IPS-20b (cell line): ENCODE measurements around the gene TMEM126A.
"Not testable (repeated sequence)": the region's sequence is repeated elsewhere in the genome, so short reads cannot be mapped to it uniquely, and the experiment has no call there.

ENCODE experiments used
- H3K27ac ChIP-seq: one replicate; pipeline ENCODE4 v1.5.1; 2013; ENCODE audit warnings: low read length
- H3K27me3 ChIP-seq: 2 replicates; pipeline ENCODE4 v1.6.1; 2013; ENCODE audit warnings: mild to moderate bottlenecking, low read length, inconsistent platforms; ENCODE audit not compliant: insufficient read depth
- H3K36me3 ChIP-seq: 2 replicates; pipeline ENCODE4 v1.6.1; 2013; ENCODE audit warnings: low read depth, mild to moderate bottlenecking, inconsistent platforms, low read length, moderate library complexity; ENCODE audit not compliant: insufficient read depth
- H3K4me1 ChIP-seq: 2 replicates; pipeline ENCODE4 v1.6.1; 2013; ENCODE audit warnings: mild to moderate bottlenecking, control low read depth, inconsistent platforms, low read length, moderate library complexity; ENCODE audit not compliant: insufficient read depth
- H3K4me3 ChIP-seq: 2 replicates; pipeline ENCODE4 v1.5.1; 2013; ENCODE audit warnings: mild to moderate bottlenecking, low read length, inconsistent platforms
- H3K9ac ChIP-seq: 2 replicates; pipeline ENCODE4 v1.6.1; 2013; ENCODE audit warnings: low read depth, mild to moderate bottlenecking, inconsistent platforms, low read length, moderate library complexity
- H3K9me3 ChIP-seq: 2 replicates; pipeline ENCODE4 v1.6.1; 2013; ENCODE audit warnings: mild to moderate bottlenecking, low read depth, low read length, inconsistent platforms; ENCODE audit not compliant: insufficient read depth

TMEM126A gene

GRCh38 chr11:85647604-85648299 lies at the start of gene TMEM126A:
Gene TMEM126A (plus strand): TSS chr11:85647967. CDS start chr11:85650256, 2,289 bp downstream.
- Histone ChIP-seq H3K36me3 (peaks cover 4% of the 10 kb centered on the region; the same call in 1 of the 2 replicates), H3K27me3 (no peaks in the 10 kb centered on the region), H3K27ac (peak within 1 kb of the TSS; percentile 22), H3K4me3 (peak within 1 kb of the TSS; percentile 87), H3K4me1 (peaks cover 8% of the 10 kb centered on the region; the same call in 1 of the 2 replicates), H3K9me3 (no peaks in the 10 kb centered on the region), H3K9ac (peak within 1 kb of the TSS; percentile 91)

- no peak overlapping the region for H3K9ac ChIP-seq
- no peaks in the 10 kb centered on the region for H3K36me3 ChIP-seq
- H3K4me1 ChIP-seq = no peaks in the 10 kb centered on the region
- H3K9me3 ChIP-seq = no peaks in the 10 kb centered on the region
- no peak overlapping the region for H3K27ac ChIP-seq
- H3K27me3 ChIP-seq = no peaks in the 10 kb centered on the region
- H3K4me3 ChIP-seq = no peak overlapping the region
Measured at GRCh38 chr11:85599083-85599482, 48.7 kb upstream of the TMEM126A start.

GRCh38 chr11:85602526-85603213 lies 45.1 kb upstream of the TMEM126A start:
- Histone ChIP-seq H3K4me3 (no peak overlapping the region), H3K36me3 (no peaks in the 10 kb centered on the region), H3K4me1 (no peaks in the 10 kb centered on the region; the same call in 1 of the 2 replicates), H3K9ac (no peak overlapping the region), H3K27me3 (no peaks in the 10 kb centered on the region), H3K27ac (no peak overlapping the region), H3K9me3 (no peaks in the 10 kb centered on the region)

- Histone ChIP-seq H3K9me3 (no peaks in the 10 kb centered on the region), H3K4me1 (no peaks in the 10 kb centered on the region; the same call in 1 of the 2 replicates), H3K27ac (no peak overlapping the region), H3K36me3 (no peaks in the 10 kb centered on the region), H3K9ac (no peak overlapping the region), H3K4me3 (no peak overlapping the region), H3K27me3 (no peaks in the 10 kb centered on the region)
Measured at GRCh38 chr11:85603220-85603619, 44.5 kb upstream of the TMEM126A start.

GRCh38 chr11:85606237-85606636 lies 41.5 kb upstream of the TMEM126A start:
- not testable (repeated sequence) for H3K4me3 ChIP-seq, H3K9ac ChIP-seq, H3K4me1 ChIP-seq, H3K27ac ChIP-seq, H3K27me3 ChIP-seq, H3K36me3 ChIP-seq, H3K9me3 ChIP-seq

- H3K4me1 ChIP-seq, H3K36me3 ChIP-seq, H3K9me3 ChIP-seq, H3K27me3 ChIP-seq, H3K9ac ChIP-seq: not testable (repeated sequence)
- Histone ChIP-seq H3K4me3 (peak overlapping the region; percentile 12; the same call in 1 of the 2 replicates), H3K27ac (peak overlapping the region; percentile 46)
Measured at GRCh38 chr11:85608621-85609020, 39.1 kb upstream of the TMEM126A start.

- not testable (repeated sequence) for H3K9ac ChIP-seq, H3K27me3 ChIP-seq, H3K4me1 ChIP-seq, H3K27ac ChIP-seq, H3K9me3 ChIP-seq, H3K4me3 ChIP-seq, H3K36me3 ChIP-seq
Measured at GRCh38 chr11:85609286-85609685, 38.5 kb upstream of the TMEM126A start.

GRCh38 chr11:85611643-85612042 lies 36.1 kb upstream of the TMEM126A start:
- H3K9me3 ChIP-seq, H3K27ac ChIP-seq, H3K4me1 ChIP-seq, H3K36me3 ChIP-seq, H3K27me3 ChIP-seq, H3K9ac ChIP-seq, H3K4me3 ChIP-seq: not testable (repeated sequence)

- H3K27ac ChIP-seq = no peak overlapping the region
- no peaks in the 10 kb centered on the region for H3K27me3 ChIP-seq
- no peaks in the 10 kb centered on the region; the same call in 1 of the 2 replicates for H3K4me1 ChIP-seq
Measured at GRCh38 chr11:85619499-85619898, 28.3 kb upstream of the TMEM126A start.

GRCh38 chr11:85620256-85620655 lies 27.5 kb upstream of the TMEM126A start:
- H3K4me1 ChIP-seq = no peaks in the 10 kb centered on the region; the same call in 1 of the 2 replicates
- H3K27me3 ChIP-seq = no peaks in the 10 kb centered on the region
- no peaks in the 10 kb centered on the region for H3K36me3 ChIP-seq
- H3K27ac ChIP-seq = no peak overlapping the region
- no peaks in the 10 kb centered on the region for H3K9me3 ChIP-seq
- H3K9ac ChIP-seq = no peak overlapping the region
- H3K4me3 ChIP-seq = no peak overlapping the region

More at GRCh38 chr11:85619499-85619898, 28.3 kb upstream of the TMEM126A start:
- Histone ChIP-seq H3K9me3 (no peaks in the 10 kb centered on the region), H3K36me3 (no peaks in the 10 kb centered on the region), H3K4me3 (no peak overlapping the region), H3K9ac (no peak overlapping the region)

- peaks cover 12% of the 10 kb centered on the region; the same call in 1 of the 2 replicates for H3K4me1 ChIP-seq
- H3K27me3 ChIP-seq = no peaks in the 10 kb centered on the region
- H3K4me3 ChIP-seq = peak overlapping the region; percentile 95
- H3K27ac ChIP-seq = no peak overlapping the region
- no peaks in the 10 kb centered on the region for H3K9me3 ChIP-seq
- peaks cover 11% of the 10 kb centered on the region for H3K36me3 ChIP-seq
- H3K9ac ChIP-seq = peak overlapping the region; percentile 88; the same call in 1 of the 2 replicates
Measured at GRCh38 chr11:85626496-85626895, 21.3 kb upstream of the TMEM126A start.
